ENCODE measurements around the gene FBXO41.

FBXO41 gene

DNA sequence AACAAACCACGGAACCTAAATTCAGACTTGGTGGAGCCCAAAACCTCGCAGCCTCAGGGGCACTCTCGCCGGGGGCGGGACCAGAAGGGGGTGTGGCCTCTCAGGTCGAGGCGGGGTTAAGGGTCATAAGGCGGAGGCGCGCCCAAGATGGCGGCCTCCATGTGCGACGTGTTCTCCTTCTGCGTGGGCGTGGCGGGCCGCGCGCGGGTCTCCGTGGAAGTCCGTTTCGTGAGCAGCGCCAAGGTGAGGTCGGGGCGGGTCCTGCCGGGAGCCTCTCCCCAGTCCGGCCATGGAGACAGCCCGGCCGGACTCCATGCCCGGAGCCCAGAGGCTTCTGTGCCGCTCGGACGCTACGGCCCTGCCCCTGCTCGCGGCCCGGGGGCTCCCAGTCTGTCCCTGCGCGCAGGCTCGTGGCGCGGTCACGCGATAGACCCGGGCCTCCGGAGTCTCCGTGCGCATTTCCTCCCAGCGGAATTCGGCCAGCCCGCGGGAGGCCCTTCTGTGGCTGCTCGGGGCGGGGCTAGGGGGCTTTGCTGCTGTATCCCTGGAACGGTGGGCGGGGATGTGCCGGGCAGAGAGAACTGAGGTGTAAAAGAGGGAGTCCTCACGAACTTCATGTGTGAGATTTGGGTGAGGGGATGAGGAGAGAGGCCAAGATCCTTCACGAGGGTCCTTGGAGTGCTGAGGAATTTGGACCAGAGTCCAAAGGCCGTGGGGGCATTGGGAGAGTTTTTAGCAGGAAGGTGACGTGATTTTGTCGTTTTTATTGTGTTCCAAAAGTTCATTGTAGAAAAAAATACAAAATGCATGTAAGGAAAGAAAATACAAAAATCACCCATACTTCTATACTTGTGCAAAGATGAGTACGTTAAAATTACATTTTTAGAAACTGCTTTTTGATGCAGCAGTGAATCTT is 69.9 kb downstream of the FBXO41 start, which contains the start of gene SMYD5:
TSS of gene SMYD5 (plus strand) at position 126 of the 916 bp plus-strand sequence. CDS start at position 148, 22 bp downstream.
- TF ChIP-seq, protein P1, sequence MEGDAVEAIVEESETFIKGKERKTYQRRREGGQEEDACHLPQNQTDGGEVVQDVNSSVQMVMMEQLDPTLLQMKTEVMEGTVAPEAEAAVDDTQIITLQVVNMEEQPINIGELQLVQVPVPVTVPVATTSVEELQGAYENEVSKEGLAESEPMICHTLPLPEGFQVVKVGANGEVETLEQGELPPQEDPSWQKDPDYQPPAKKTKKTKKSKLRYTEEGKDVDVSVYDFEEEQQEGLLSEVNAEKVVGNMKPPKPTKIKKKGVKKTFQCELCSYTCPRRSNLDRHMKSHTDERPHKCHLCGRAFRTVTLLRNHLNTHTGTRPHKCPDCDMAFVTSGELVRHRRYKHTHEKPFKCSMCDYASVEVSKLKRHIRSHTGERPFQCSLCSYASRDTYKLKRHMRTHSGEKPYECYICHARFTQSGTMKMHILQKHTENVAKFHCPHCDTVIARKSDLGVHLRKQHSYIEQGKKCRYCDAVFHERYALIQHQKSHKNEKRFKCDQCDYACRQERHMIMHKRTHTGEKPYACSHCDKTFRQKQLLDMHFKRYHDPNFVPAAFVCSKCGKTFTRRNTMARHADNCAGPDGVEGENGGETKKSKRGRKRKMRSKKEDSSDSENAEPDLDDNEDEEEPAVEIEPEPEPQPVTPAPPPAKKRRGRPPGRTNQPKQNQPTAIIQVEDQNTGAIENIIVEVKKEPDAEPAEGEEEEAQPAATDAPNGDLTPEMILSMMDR (IDR thresholded peaks at IDR 0.05; ENCODE audit: low read length, missing control alignments): no peak
- peak; percentile 87 for DNase-seq (ENCODE audit: low read depth)
- peak within 1 kb of the TSS; percentile 77 for H3K4me3 ChIP-seq (replicated peaks; ENCODE audit: low read depth, low read length)

DNA sequence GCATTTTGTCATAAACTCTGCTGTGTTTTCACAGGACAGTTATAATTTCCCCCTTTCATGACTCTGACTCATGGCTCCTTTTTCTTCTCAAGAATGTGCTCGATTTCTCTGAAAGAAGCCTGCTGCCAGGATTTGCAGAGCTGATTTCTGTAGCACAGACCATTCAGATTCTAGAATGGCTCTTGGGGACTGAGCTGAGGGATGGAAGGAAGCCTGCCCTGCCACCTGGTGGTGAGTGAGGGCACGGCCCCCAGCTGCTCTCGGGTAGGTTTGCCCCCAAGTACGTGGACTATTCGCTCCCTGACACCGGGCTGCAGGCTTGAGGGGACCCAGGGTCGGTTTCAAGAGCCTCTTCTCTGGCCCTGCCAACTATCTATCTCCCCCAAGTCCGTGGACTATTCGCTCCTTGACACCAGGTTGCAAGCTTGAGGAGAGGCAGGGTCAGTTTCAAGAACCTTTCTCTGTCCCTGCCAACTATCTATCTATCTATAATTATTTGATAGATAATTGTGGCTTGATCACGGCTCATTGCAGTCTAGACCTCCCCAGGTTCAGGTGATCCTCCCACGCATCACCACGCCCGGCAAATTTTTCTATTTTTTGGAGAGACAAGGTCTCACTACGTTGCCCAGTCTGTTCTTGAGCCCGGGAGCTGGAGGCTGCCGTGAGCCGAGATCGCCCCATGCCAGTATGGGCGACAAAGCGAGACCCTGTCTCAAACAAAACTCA is 71.7 kb downstream of the FBXO41 start:
- DNase-seq (ENCODE audit: low read depth): peak; percentile 89
- TF ChIP-seq, protein P1 (IDR thresholded peaks at IDR 0.05; ENCODE audit: low read length, missing control alignments): peak; percentile 94
- H3K4me3 ChIP-seq (replicated peaks; ENCODE audit: low read depth, low read length): no peak overlapping the region

DNA sequence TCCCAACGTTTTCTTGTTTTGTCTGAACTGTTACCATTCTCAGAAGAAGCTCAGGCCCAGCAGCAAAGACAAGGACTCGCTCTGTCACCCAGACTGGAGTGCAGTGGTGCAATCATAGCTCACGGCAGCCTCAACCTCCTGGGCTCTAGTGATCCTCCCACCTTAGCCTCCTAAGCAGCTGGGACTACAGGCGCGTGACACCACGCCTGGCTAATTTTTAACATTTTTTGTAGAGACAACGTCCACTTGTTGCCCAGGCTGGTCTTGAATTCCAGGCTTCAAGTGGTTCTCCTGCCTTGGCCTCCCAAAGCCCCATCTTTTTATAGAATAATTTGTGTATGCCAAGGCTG is 72.2 kb downstream of the FBXO41 start:
- TF ChIP-seq, protein P1 (IDR thresholded peaks at IDR 0.05; ENCODE audit: low read length, missing control alignments): no peak
- no peak for DNase-seq (ENCODE audit: low read depth)
- no peak overlapping the region for H3K4me3 ChIP-seq (replicated peaks; ENCODE audit: low read depth, low read length)

DNA sequence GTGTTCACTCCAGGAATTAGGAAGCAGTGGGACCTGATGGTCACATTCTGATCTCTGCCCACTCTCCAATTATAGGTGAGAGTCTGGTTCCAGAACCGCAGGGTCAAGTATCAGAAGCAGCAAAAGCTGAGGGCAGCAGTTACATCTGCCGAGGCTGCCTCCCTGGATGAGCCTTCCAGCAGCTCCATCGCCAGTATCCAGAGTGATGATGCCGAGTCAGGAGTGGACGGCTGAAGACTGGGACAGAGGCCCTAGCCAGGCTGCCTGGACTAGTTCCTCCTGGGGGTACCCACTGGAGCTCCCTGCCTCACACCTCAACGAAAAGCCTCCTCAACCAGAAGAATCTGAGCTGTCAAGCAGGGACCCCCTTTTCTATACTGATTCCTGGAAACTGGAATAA is 73.6 kb downstream of the FBXO41 start:
- H3K4me3 ChIP-seq (replicated peaks; ENCODE audit: low read depth, low read length): no peak overlapping the region
- TF ChIP-seq, protein P1 (IDR thresholded peaks at IDR 0.05; ENCODE audit: low read length, missing control alignments): no peak
- DNase-seq (ENCODE audit: low read depth): no peak

DNA sequence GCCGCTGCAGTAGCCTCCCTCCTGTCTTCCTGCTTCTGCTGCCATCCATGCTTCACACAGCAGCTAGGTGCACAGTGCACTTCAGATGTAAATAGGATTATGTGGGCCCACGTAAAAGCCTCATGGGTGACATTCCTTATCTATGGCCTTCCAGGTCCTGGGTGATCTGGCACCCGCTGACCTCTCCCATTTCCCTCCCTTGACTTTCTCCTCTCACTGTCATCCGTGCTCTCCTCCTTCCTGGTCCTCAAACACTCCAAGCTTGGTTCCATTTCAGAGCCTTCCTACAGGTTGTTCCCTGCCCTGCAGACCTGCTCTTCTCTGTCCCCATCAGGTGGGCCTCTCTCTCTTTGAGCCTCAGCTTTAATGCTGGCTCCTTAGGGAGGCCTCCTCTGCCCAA is 74.3 kb downstream of the FBXO41 start:
- TF ChIP-seq, protein P1 (IDR thresholded peaks at IDR 0.05; ENCODE audit: low read length, missing control alignments): no peak
- no peak overlapping the region for H3K4me3 ChIP-seq (replicated peaks; ENCODE audit: low read depth, low read length)
- no peak for DNase-seq (ENCODE audit: low read depth)

DNA sequence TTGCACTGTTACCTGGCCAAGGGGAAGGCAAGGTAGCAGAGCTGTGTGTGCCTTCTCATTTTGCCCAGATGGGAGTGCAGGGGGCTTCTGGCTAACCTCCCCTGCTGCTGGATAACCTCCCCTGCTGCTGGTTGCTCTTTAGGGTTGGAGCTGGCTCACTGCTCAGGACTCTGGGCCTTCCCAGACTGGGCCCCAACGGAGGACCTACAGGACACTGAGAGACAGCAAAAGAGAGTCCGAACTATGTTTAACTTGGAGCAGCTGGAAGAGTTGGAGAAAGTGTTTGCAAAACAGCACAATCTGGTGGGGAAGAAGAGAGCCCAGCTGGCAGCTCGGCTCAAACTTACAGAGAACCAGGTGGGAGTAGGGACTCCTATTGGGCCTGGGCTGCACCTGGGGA is 76.0 kb downstream of the FBXO41 start:
- TF ChIP-seq, protein P1 (IDR thresholded peaks at IDR 0.05; ENCODE audit: low read length, missing control alignments): no peak
- H3K4me3 ChIP-seq (replicated peaks; ENCODE audit: low read depth, low read length): no peak overlapping the region
- no peak for DNase-seq (ENCODE audit: low read depth)
